Measurements from ENCODE around the gene PITPNM2.

DNA sequence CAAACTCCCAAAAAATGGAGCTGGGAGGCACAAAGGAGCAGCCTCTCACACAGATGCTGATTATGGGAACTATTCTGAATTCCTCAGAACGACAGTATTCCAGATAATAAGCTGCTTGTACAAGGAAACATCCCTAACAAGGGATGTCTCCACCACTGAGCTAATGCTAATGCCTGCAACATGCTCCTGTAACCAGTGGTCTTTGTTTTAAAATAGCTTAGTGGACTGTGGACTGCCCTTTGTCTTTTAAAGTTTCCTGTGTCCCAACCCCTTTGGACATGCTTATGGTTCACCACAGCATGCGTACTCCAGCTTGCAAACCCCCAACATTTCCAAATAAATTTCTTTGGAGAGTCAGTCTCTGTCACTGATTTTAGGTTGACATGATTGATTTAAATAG, 16.4 kb upstream of the PITPNM2 start:
- TF ChIP-seq CTCF (conservative IDR thresholded peaks at IDR 0.05) (no peak), ZFX (IDR thresholded peaks at IDR 0.05) (no peak)
